Cardiac septum (tissue), 1 donor: ENCODE measurements around the gene CARD9. TPM values are rescaled to one million over a fixed set of nuclear protein-coding genes. Genes with fewer than 3 reads are reported as not detected.

ENCODE experiments used
- DNase-seq: peaks from one replicate; pipeline ENCODE4 v3.0.0-alpha.2; 2020; ENCODE audit warnings: low spot score
- intact Hi-C: fragments of 100-400 bp; cut with DNase I; formaldehyde crosslinking; loops from one replicate; pipeline ENCODE4 v1.14.0; 2022
- total RNA-seq: library from RNA; stranded (reverse); fragmentation: NEBNext Ultra II Directional; extraction: Animal tissue kit (Norgen Biotek cat#: 25700); gene quantifications from one replicate; pipeline ENCODE4 v1.2.1, GENCODE V29; 2021
- donor health status: DM: no; HTN: no; CAD: no.

Gene CARD9
- total RNA-seq, 1 donor from 2014 or later = 0.70 TPM

DNA sequence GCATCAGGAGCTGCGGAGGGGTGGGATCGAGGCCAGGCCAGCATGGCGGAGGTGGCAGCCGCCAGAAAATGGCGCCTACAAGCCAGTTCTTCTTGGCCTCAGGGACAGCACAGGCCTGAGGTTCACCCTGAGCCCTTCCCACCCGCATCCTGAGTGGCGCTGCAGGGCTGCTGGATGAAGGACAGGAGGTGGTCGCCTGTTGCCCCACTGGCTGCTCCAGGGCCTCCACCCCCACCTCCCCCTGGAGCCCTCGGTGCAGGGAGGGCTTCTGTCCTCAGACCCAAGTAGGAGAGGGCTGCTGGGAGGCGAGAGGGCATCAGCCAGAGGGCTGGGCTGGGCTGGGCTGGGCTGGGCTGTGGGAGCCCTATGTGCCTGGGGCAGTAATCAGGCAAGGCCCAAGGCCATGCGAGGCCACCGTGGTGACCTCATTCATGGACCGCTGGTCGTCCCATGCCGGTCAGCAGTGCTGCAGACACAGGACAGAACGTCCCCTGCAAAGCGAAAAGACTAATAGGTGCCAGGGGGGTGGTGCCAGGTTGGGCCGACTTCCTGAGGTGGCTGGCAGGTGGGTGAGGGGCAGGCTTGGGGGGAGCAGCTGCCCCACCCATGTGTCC lies 32.3 kb downstream of the CARD9 start:
- intact Hi-C loops = no loop called here
- DNase-seq = no peak

DNA sequence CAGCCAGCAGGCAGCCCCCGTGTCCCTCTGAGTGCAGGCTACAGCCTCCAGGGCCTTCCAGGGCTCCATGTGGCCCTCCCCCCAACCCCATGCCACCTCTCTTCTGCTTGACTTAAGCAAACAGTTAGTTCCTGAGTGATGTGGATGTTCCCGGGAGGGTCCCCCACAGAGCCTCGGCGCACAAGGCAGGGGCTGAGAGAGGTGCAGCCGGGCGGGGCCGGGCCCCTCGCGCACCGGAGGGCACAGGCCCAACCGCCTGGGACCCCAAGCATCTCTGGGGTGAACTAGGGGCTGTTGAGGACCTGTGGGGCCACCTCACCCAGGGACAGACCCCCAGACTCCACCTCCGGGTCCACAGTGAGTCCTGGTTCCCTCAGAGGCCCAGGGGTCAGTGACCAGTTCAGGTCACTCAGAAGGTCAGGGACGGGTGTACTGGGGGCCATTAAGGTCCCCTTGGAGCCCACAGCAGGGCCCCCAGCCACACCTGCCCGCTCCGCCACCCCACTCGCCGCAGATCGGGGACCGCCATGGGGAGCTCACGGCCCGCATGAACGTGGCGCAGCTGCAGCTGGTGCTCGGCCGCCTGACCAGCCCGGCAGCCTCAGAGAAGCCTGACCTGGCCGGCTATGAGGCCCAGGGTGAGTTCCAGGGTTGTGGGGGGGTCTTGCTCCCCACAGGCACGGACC lies 33.0 kb downstream of the CARD9 start:
- DNase-seq = no peak
- intact Hi-C loops = no loop called here

DNA sequence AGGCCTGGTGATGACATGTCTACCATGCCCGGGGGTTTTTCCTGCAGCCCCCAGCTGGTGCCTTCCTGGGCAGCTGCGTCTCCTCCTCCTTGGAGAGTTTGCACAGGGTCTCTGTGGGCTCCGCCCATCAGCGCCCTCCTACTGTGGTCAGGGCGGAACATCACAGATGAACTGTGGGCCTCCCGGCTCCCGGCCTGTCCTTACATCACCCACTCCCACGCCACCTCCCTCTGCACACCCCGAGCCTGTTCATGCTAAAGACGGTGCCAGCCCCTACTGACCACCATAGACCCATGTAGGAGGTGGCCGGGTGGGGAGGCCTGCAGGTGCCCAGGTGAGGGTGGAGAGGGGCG lies 33.5 kb downstream of the CARD9 start:
- intact Hi-C loops = loop anchor here (2.0 kb wide), 1 partner anchor 61 kb away; the partner anchor contains the start of gene SNAPC4
- DNase-seq = no peak

DNA sequence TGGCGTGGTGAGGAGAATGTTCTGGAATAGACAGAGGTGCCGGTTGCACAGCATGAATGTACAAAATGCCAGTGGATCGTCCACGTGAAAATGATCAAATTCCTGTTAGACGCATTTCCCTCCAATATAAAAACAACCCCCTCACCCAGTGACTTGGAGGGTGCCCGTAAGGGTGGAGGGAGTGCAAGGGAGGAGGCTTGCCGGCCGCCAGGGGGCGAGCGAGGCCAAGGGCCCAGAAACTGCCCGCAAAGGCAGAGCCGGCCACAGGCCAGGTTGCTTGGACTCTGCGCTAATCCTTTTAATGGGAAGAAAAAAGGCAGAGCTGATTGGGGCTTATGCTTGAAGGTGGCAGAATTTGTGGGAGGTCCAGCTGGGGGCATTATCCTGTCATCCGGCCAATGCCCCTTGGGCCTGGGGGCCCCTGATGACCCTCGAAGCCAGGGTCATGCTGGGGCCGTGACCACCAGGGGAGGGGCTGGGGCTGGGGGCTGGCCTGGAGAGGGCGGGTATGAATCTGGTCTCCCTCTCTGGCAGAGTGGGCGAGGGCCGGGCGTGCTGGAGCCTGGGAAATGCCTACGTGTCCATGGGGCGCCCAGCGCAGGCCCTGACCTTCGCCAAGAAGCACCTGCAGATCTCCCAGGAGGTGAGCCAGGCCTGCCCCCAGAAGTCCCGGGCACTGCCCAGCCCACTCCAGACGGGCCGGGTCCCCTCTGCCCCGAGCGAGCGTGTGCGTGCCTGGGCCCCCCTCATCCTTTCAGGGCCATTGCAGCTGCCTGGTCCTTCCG lies 34.1 kb downstream of the CARD9 start:
- peak; percentile 88 for DNase-seq
- intact Hi-C loops = loop anchor here (2.0 kb wide), 1 partner anchor 61 kb away; the partner anchor contains the start of gene SNAPC4

DNA sequence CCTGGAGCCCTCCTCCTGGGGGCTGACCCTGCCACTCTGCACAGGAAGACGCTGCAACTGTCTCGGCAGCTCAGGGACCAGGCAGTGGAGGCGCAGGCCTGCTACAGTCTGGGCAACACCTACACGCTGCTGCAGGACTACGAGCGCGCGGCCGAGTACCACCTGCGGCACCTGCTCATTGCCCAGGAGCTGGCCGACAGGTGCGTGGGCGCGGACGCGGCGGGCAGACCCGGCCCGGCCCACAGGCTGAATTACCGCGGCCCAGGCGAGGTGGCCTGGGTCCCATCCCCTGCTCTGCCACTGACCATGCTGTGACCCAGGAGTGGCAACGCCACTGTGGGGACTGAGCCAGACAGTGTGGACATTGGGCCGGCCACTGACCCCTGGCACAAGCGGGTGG lies 35.0 kb downstream of the CARD9 start:
- DNase-seq = no peak
- intact Hi-C loops = loop anchor here (2.0 kb wide), 1 partner anchor 62 kb away; the partner anchor contains the start of gene SNAPC4

GRCh38 chr9:136337416-136338395 lies 35.8 kb downstream of the CARD9 start:
- DNase-seq = no peak
- intact Hi-C loops = loop anchor here (2.0 kb wide), 1 partner anchor 63 kb away; the partner anchor contains the start of gene SNAPC4

DNA sequence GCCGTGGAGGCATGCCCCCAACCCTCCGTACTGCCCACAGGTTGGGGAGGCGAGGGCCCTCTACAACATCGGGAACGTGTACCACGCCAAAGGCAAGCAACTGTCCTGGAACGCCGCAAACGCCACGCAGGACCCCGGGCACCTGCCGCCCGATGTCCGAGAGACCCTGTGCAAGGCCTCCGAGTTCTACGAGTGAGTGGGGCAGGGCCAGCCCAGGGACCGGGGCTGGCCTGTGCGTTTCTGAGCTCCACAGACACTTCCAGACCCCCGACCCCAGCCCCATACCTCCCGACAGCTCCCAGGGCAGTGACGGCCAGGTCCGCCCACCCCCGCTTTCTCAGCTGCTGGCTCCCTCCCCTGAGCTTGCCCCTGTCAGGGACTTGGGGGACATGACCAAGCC lies 36.6 kb downstream of the CARD9 start:
- intact Hi-C loops = no loop called here
- no peak for DNase-seq

DNA sequence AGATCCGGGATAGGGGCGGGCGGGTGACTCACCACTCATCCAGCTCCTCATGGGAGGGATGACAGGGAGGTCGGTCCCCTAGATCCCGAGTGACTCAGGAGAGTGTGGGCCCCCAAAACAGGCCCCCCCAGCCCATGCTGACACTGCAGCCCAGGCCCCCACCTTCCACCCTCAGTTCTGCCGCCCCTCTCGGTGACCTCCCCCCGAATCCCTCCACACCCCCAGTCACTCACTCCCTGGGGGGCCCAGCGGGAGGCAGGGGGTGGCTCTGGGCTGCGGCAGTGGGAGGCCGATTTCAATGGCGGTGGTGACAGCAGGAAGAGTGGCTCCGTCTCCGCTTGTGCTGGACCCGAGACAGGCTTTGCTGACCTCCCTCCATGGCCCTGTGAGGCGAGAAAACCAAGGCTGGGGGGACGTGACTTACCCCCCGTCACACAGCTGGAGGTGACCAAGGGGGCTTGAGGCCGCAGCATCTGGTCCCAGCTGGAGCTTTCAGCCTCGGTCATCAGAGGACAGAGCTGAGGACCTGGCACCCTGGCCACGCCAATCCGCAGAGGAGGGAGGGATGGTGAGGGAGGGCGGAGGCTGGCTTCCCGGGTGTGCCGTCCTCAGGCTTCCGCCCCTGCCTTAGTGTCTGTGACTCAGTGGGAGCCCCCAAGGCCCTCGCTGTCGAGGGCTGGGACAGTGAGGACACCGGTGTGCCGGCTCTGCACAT lies 37.2 kb downstream of the CARD9 start:
- intact Hi-C loops = no loop called here
- no peak for DNase-seq

DNA sequence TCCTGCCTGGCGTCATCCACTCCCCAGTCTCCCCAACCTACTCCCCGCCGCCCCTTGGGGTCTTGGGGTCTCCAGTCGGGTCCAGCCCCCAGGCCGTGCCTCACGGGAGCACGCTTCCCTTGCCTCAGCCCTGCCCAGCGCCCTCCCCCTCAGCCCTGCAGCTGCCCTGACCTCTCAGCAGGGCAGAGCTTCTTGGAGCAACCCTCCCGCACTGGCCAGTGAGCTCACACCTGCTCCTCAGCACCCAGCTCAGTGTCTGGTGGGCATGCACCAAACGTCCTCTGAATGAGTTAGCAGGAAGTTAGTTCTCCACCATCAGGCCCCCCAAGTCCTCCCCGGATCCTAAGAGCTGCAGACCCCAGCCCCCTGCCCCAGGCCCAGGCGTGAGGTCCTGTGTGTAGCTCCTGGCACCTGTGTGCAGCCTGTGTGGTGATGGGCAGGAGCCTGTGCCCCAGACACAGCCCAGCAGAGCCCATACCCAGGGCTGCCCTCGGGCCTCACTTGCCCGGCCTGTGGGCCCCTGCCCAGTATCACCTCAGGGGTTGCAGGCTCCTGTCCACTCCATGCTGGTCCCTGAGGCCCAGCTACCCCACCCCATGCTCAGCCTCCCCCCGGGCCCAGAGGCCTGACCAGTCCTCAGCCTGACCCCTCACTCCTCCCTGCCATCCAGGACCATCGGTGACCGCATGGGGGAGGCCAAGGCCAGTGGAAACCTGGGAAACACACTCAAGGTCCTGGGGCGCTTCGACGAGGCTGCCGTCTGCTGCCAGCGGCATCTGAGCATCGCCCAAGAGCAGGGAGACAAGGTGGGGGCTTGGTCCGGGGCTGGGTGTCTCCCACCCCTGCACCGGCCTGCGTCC lies 37.9 kb downstream of the CARD9 start:
- intact Hi-C loops = no loop called here

DNA sequence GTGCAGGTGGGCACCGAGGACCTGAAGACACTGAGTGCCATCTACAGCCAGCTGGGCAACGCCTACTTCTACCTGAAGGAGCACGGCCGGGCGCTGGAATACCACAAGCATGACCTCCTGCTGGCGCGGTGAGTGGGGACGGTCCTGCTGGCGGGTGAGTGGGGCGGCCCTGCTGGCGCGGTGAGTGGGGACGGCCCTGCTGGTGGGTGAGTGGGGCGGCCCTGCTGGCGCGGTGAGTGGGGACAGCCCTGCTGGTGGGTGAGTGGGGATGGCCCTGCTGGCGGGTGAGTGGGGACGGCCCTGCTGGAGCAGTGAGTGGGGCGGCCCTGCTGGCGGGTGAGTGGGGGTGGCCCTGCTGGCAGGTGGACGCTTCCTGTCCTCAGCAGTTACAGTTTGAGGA lies 38.9 kb downstream of the CARD9 start:
- no peak for DNase-seq
- intact Hi-C loops = no loop called here

More for the DNA sequence above, 37.9 kb downstream of the CARD9 start:
- no peak for DNase-seq

- intact Hi-C loops = no loop called here
- no peak for DNase-seq
These were observed 40.0 kb downstream of the CARD9 start for GRCh38 chr9:136333486-136333885.

GRCh38 chr9:136333045-136333444 lies 40.4 kb downstream of the CARD9 start:
- DNase-seq = no peak
- intact Hi-C loops = no loop called here

GRCh38 chr9:136332482-136332983 lies 40.9 kb downstream of the CARD9 start:
- no peak for DNase-seq
- intact Hi-C loops = no loop called here

- no peak for DNase-seq
- intact Hi-C loops = no loop called here
These were observed 41.6 kb downstream of the CARD9 start for GRCh38 chr9:136331556-136332481.

DNA sequence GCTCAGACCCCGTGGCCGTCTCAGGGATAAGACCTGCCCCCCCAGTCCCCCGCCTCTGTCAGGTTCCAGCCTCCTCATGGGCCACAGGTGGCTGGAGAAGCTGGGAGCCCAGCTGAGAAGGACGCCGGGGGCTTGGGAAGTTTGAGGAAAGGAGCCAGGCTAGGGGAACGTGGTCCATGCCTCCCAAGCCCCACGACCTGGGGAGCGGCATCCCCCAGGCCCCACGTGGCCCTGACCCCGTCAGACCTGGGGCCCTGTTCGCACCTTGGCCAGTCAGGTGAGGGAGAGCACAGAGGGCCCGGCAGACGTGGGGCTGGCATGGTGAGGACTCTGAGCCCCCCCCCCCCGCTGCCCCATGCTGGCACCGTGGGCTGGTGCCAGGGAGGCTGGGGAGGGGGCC lies 42.4 kb downstream of the CARD9 start:
- intact Hi-C loops = no loop called here

GRCh38 chr9:136330406-136330990 lies 43.0 kb downstream of the CARD9 start:
- DNase-seq = no peak
- intact Hi-C loops = no loop called here

More for the DNA sequence above, 42.4 kb downstream of the CARD9 start:
- DNase-seq = no peak
